Activated B cell treated with CpG ODN at 0.5 μM for 24 hours (primary cell): Measurements from ENCODE around the gene ZNF80. TPM values are rescaled to one million over a fixed set of nuclear protein-coding genes. Genes with fewer than 3 reads are reported as not detected.
A peak's percentile ranks its signal among the peaks of the same experiment; 100 is the strongest.
"Not testable (repeated sequence)": the region's sequence is repeated elsewhere in the genome, so short reads cannot be mapped to it uniquely, and the experiment has no call there.

ENCODE experiments used
- ATAC-seq: fragments of 200-7000 bp; cut with Tn5 transposase; one replicate; pipeline ENCODE4 v1.10.0; 2021; ENCODE audit warnings: low read depth, mild to moderate bottlenecking, moderate library complexity
- CTCF ChIA-PET: fragments of 350-600 bp; sonication (Branson Sonifier 250); formaldehyde crosslinking; loops from one replicate; lab custom pipeline; 2021; ENCODE audit warnings: antibody characterized with exemption; lab: Charles Lee
- POLR2A ChIA-PET: fragments of 350-600 bp; sonication (Branson Sonifier 250); formaldehyde crosslinking; loops from one replicate; lab custom pipeline; 2021; ENCODE audit warnings: antibody characterized with exemption; lab: Charles Lee
- DNase-seq: peaks from one replicate; pipeline ENCODE4 v3.0.0; 2022
- H3K27ac Mint-ChIP-seq: one replicate; pipeline ENCODE4 v1.8.0; 2020; ENCODE audit warnings: mixed read lengths
- H3K27me3 Mint-ChIP-seq: one replicate; pipeline ENCODE4 v1.8.0; 2021; ENCODE audit warnings: mixed read lengths
- H3K36me3 Mint-ChIP-seq: one replicate; pipeline ENCODE4 v1.8.0; 2021; ENCODE audit warnings: low read depth, mixed read lengths
- H3K4me1 Mint-ChIP-seq: one replicate; pipeline ENCODE4 v1.8.0; 2021; ENCODE audit warnings: mixed read lengths
- H3K4me3 Mint-ChIP-seq: one replicate; pipeline ENCODE4 v1.8.0; 2020; ENCODE audit warnings: mild to moderate bottlenecking, mixed read lengths
- H3K9me3 Mint-ChIP-seq: one replicate; pipeline ENCODE4 v1.8.0; 2020; ENCODE audit warnings: mixed read lengths
- CTCF ChIP-seq: fragments of 200-600 bp; IDR thresholded peaks from one replicate; pipeline ENCODE4 v1.8.0; 2022; ENCODE audit warnings: antibody characterized with exemption, mild to moderate bottlenecking
- intact Hi-C: fragments of 100-400 bp; cut with micrococcal nuclease; formaldehyde crosslinking; loops from one replicate; pipeline ENCODE4 v1.15.1; 2024
- total RNA-seq: library from RNA; stranded (reverse); gene quantifications from 2 replicates; pipeline ENCODE4 v1.2.3, GENCODE V29; 2022

ZNF80 gene
- 0.53 and 0.66 TPM in 2 replicates for total RNA-seq

GRCh38 chr3:114237478-114237877 is at the start of gene ZNF80:
ZNF80 (minus strand) TSS chr3:114237578; CDS start chr3:114237074, 504 bp downstream.
- Mint-ChIP-seq H3K27ac (peak within 1 kb of the TSS; percentile 48), H3K4me3 (peak within 1 kb of the TSS; percentile 77), H3K4me1 (peaks cover 22% of the 10 kb centered on the region)
- POLR2A ChIA-PET: interaction anchor here (1.6 kb wide), 1 partner anchor 19 kb away, joined by 5 read pairs; no protein-coding TSS in a partner anchor
- H3K36me3 Mint-ChIP-seq, intact Hi-C loops, DNase-seq, H3K27me3 Mint-ChIP-seq, CTCF ChIA-PET, ATAC-seq, H3K9me3 Mint-ChIP-seq: not testable (repeated sequence)

- H3K36me3 Mint-ChIP-seq: no peaks in the 10 kb centered on the region
- intact Hi-C loops: no loop called here
- ATAC-seq (no peak), DNase-seq (no peak)
- peaks cover 27% of the 10 kb centered on the region for H3K4me1 Mint-ChIP-seq
- no peak for TF ChIP-seq CTCF
- H3K4me3 Mint-ChIP-seq: no peak overlapping the region
- H3K27ac Mint-ChIP-seq: peak overlapping the region; percentile 87
- ChIA-PET CTCF (interaction anchor here (1.4 kb wide), 2 partner anchors 13 to 73 kb away, joined by 3 read pairs; no protein-coding TSS in a partner anchor), POLR2A (interaction anchor here (1.2 to 1.9 kb wide), 3 partner anchors 13 to 73 kb away, joined by 3 to 13 read pairs (median 6); no protein-coding TSS in a partner anchor)
- no peaks in the 10 kb centered on the region for H3K27me3 Mint-ChIP-seq
- peaks cover 2% of the 10 kb centered on the region for H3K9me3 Mint-ChIP-seq
These were observed 48.9 kb upstream of the ZNF80 start for GRCh38 chr3:114286266-114286665.

DNA sequence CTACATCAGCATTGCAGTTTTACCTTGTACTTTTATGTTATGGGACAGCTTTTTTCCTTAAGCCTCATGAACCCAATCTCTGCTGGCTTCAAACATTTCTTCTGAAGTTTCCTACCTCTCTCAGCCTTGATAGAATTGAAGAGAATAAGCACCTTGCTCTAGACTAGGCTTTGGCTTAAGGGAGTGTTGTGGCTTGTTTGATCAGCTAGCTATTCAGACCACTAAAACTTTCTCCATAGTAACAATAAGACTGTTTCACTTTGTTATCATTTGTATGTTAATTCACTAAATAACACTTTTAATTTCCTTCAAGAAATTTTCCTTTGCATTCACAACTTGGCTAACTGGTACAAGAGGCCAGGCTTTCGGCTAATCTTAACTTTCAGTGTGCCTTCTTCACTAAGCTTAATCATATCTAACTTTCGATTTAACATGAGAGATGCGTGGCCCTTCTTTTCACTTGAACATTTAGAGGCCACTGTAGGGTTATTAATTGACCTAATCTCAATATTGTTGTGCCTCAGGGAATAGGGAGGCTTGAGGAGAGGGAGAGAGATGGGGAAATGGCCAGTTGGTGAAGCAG is 48.4 kb upstream of the ZNF80 start:
- POLR2A ChIA-PET: interaction anchor here (0.6 to 1.4 kb wide), 6 partner anchors 11 to 133 kb away, joined by 3 to 7 read pairs (median 4); no protein-coding TSS in a partner anchor
- Mint-ChIP-seq H3K4me3 (peak overlapping the region; percentile 52), H3K27ac (peak overlapping the region; percentile 87), H3K9me3 (peaks cover 2% of the 10 kb centered on the region), H3K4me1 (peaks cover 22% of the 10 kb centered on the region), H3K27me3 (no peaks in the 10 kb centered on the region), H3K36me3 (no peaks in the 10 kb centered on the region)
- CTCF ChIA-PET: interaction anchor here (0.8 to 1.4 kb wide), 3 partner anchors 72 to 131 kb away, joined by 3 to 4 read pairs (median 3); no protein-coding TSS in a partner anchor
- TF ChIP-seq CTCF: no peak
- intact Hi-C loops: no loop called here
- DNase-seq: no peak
- no peak for ATAC-seq

DNA sequence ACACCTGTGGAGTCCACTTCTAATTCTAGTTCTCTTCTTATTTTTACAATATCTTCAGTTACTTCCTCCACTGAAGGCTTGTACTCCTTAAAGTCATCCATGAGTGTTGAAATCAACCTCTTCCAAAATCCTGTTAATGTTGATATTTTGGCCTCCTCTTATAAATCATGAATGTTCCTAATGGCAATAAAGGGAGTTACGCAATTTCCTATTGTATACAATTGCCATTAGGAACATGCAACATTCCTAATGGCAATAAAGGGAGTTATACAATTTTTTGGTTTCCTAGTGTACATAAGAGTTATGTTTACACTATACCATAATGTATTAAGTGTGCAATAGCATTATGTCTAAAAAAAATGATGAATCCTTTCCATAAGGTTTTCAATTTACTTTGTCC is 47.3 kb upstream of the ZNF80 start:
- Mint-ChIP-seq H3K9me3 (peaks cover 2% of the 10 kb centered on the region), H3K27me3 (no peaks in the 10 kb centered on the region), H3K4me1 (peaks cover 13% of the 10 kb centered on the region), H3K27ac (no peak overlapping the region), H3K4me3 (no peak overlapping the region), H3K36me3 (no peaks in the 10 kb centered on the region)
- no peak for ATAC-seq
- no peak for TF ChIP-seq CTCF
- ChIA-PET CTCF (interaction anchor here (0.6 to 1.2 kb wide), 4 partner anchors 40 to 130 kb away, joined by 3 to 4 read pairs (median 3); no protein-coding TSS in a partner anchor), POLR2A (interaction anchor here (1.2 to 1.4 kb wide), 3 partner anchors 13 to 134 kb away, joined by 3 to 7 read pairs (median 6); no protein-coding TSS in a partner anchor)
- intact Hi-C loops: no loop called here
- no peak for DNase-seq

- intact Hi-C loops, DNase-seq, H3K27ac Mint-ChIP-seq, H3K27me3 Mint-ChIP-seq, CTCF ChIA-PET, POLR2A ChIA-PET, ATAC-seq, H3K4me3 Mint-ChIP-seq, H3K9me3 Mint-ChIP-seq, H3K36me3 Mint-ChIP-seq, H3K4me1 Mint-ChIP-seq: not testable (repeated sequence)
These were observed 39.5 kb upstream of the ZNF80 start for GRCh38 chr3:114276856-114277255.

DNA sequence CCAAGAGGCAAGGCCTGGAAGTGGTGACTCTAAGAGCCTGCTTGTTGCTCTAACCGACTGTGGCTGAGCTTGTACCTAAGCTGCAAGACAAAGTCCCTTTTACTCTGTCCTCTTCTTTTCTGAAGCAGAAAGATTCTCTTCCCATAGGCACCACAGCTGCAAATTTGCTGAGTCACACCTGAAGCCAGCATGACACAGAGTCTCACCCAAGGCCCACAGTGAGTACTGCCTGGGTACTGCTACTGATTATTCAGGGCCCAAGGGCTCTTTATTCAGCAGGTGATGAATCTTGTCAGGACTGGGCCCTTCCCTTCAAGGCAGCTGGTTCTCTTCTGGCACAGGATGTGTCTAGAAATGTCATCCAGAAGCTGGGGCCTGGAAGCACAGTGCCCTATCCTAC is 37.6 kb upstream of the ZNF80 start:
- TF ChIP-seq CTCF: no peak
- no peak overlapping the region for H3K4me3 Mint-ChIP-seq
- DNase-seq (no peak), ATAC-seq (no peak)
- intact Hi-C loops: no loop called here
- H3K27ac Mint-ChIP-seq: no peak overlapping the region
- ChIA-PET CTCF (interaction anchor here (1.6 kb wide), 1 partner anchor 16 kb away, joined by 3 read pairs; no protein-coding TSS in a partner anchor), POLR2A (no interaction called here)
- no peaks in the 10 kb centered on the region for H3K4me1 Mint-ChIP-seq
- no peaks in the 10 kb centered on the region for H3K36me3 Mint-ChIP-seq
- peaks cover 4% of the 10 kb centered on the region for H3K9me3 Mint-ChIP-seq
- no peaks in the 10 kb centered on the region for H3K27me3 Mint-ChIP-seq
